OCI-LY7 (cell line): ENCODE measurements around the gene HS3ST2. TPM values are rescaled to one million over a fixed set of nuclear protein-coding genes. Genes with fewer than 3 reads are reported as not detected.

Source experiments
- BruUV-seq: library from RNA; stranded (reverse); fragments of 400-500 nt; replicated peaks from 2 replicates; lab custom pipeline; 2021; lab: Mats Ljungman, UMichigan
- CTCF ChIA-PET: fragments of 300-600 bp; sonication (Branson Sonifier 250); formaldehyde crosslinking; loops from one replicate; lab custom pipeline; 2022; ENCODE audit warnings: antibody characterized with exemption; ENCODE audit not compliant: unreplicated experiment; lab: Charles Lee
- POLR2A ChIA-PET: fragments of 300-600 bp; sonication (Branson Sonifier 250); formaldehyde crosslinking; loops from one replicate; lab custom pipeline; 2022; ENCODE audit warnings: antibody characterized with exemption; lab: Charles Lee
- DNase-seq: peaks from one replicate; pipeline ENCODE4 v3.0.0-alpha.2; 2015; ENCODE audit warnings: low spot score
- H2AFZ ChIP-seq: fragments of 200-600 bp; sonication (generic), shearing (Covaris generic); 2 replicates; pipeline ENCODE4 v1.6.1; 2014; ENCODE audit warnings: mild to moderate bottlenecking, antibody characterized with exemption, low read length, moderate library complexity
- H3K27ac ChIP-seq: fragments of 200-600 bp; sonication (generic); 2 replicates; pipeline ENCODE4 v1.5.1; 2014; ENCODE audit warnings: mixed run types, low read depth, mild to moderate bottlenecking, moderate library complexity, low read length, inconsistent platforms; ENCODE audit not compliant: poor library complexity, severe bottlenecking
- H3K36me3 ChIP-seq: fragments of 200-600 bp; sonication (generic); 2 replicates; pipeline ENCODE4 v1.6.1; 2014; ENCODE audit warnings: mild to moderate bottlenecking, antibody characterized with exemption, low read length, moderate library complexity, mixed read lengths; ENCODE audit not compliant: insufficient read depth
- H3K4me1 ChIP-seq: fragments of 200-600 bp; sonication (generic); 2 replicates; pipeline ENCODE4 v1.5.1; 2014; ENCODE audit warnings: mild to moderate bottlenecking, low read length; ENCODE audit not compliant: insufficient read depth, poor library complexity, severe bottlenecking
- H3K4me2 ChIP-seq: fragments of 200-600 bp; sonication (generic); 2 replicates; pipeline ENCODE4 v1.6.1; 2014; ENCODE audit warnings: mild to moderate bottlenecking, low read length
- H3K4me3 ChIP-seq: fragments of 200-600 bp; sonication (generic); 2 replicates; pipeline ENCODE4 v1.5.1; 2014; ENCODE audit warnings: mild to moderate bottlenecking, low read depth, low read length; ENCODE audit not compliant: poor library complexity, severe bottlenecking
- H3K79me2 ChIP-seq: fragments of 200-600 bp; sonication (generic); 2 replicates; pipeline ENCODE4 v1.6.1; 2016; ENCODE audit warnings: low read depth, mild to moderate bottlenecking, low read length, moderate library complexity, mixed read lengths; ENCODE audit not compliant: insufficient read depth
- H3K9me2 ChIP-seq: fragments of 200-600 bp; sonication (generic); 2 replicates; pipeline ENCODE4 v1.6.1; 2016; ENCODE audit warnings: mild to moderate bottlenecking, low read length, mixed read lengths; ENCODE audit not compliant: insufficient read depth
- H3K9me3 ChIP-seq: fragments of 200-600 bp; sonication (generic); 2 replicates; pipeline ENCODE4 v1.6.1; 2014; ENCODE audit warnings: mild to moderate bottlenecking, mixed run types, low read length, mixed read lengths
- H4K20me1 ChIP-seq: fragments of 200-600 bp; sonication (generic); 2 replicates; pipeline ENCODE4 v1.6.1; 2014; ENCODE audit warnings: mild to moderate bottlenecking, antibody characterized with exemption, low read length, moderate library complexity, mixed read lengths; ENCODE audit not compliant: insufficient read depth
- CTCF ChIP-seq: fragments of 200-600 bp; sonication (generic); conservative IDR thresholded peaks from 2 replicates; pipeline ENCODE4 v1.5.1; 2014; ENCODE audit warnings: mild to moderate bottlenecking, antibody characterized with exemption, low read length, moderate library complexity, mixed read lengths
- EZH2phosphoT487 ChIP-seq: fragments of 200-600 bp; sonication (generic); IDR thresholded peaks from 2 replicates; pipeline ENCODE4 v1.6.1; 2018; ENCODE audit warnings: low read depth, borderline replicate concordance, mild to moderate bottlenecking, mixed run types, antibody characterized with exemption, low read length, moderate library complexity, mixed read lengths
- intact Hi-C: fragments of 100-400 bp; cut with micrococcal nuclease; formaldehyde crosslinking; loops from one replicate; pipeline ENCODE4 v1.10.0; 2022; ENCODE audit not compliant: unreplicated experiment
- total RNA-seq, 2 experiments: library from RNA; depleted of rRNA in 1 of 2; stranded (reverse); fragments of >200 nt in 1 of 2; shearing (Covaris generic) in 1 of 2; gene quantifications; 2 replicates each; pipeline ENCODE4 v1.2.3, GENCODE V29; 2014 to 2022

The HS3ST2 gene
- total RNA-seq, 2 experiments from 2014 or later, result not detected

DNA sequence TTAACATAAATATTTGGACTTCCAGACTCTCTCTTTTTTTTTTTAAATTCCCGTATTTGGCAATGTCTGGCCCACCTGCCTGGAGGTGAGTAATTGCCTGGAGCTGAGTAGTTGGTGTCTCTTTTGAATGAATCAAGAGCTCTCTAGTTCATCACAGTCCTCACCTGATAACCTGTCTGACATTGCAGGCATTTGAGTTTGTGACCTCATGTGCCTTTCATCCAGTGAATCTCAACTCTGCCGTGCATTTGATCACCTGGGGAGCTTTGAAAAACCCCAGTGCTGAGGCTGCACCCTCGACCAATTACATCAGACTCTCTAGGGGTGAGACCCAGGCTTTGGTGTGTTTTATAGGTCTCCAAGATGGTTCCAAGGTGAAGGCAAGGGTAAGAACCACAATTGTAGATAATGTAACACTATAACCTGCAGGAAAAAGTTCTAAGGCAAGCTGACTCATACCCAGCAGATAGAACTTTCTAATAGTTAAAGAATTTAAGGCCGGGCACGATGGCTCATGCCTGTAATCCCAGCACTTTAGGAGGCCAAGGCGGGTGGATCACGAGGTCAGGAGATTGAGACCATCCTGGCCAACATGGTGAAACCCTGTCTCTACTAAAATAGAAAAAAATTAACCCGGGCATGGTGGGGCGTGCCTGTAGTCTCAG, 24.5 kb upstream of the HS3ST2 start:
- Histone ChIP-seq H3K27ac (no peak overlapping the region), H3K4me1 (no peaks in the 10 kb centered on the region), H3K36me3 (no peaks in the 10 kb centered on the region), H2AFZ (no peak overlapping the region), H3K9me3 (peaks cover 4% of the 10 kb centered on the region; the same call in 1 of the 2 replicates), H3K9me2 (no peaks in the 10 kb centered on the region), H3K4me2 (no peak overlapping the region), H4K20me1 (no peaks in the 10 kb centered on the region), H3K79me2 (no peaks in the 10 kb centered on the region), H3K4me3 (no peak overlapping the region)
- intact Hi-C loops, result no loop called here
- no TSS peak for BruUV-seq
- DNase-seq, result no peak
- ChIA-PET CTCF (no interaction called here), POLR2A (interaction anchor here (0.6 kb wide), 1 partner anchor 31 kb away, joined by 4 read pairs; no protein-coding TSS in a partner anchor)
- TF ChIP-seq CTCF, result no peak
- no peak for TF ChIP-seq EZH2phosphoT487

GRCh38 chr16:22797551-22797950, 16.4 kb upstream of the HS3ST2 start:
- Histone ChIP-seq H3K9me2 (no peaks in the 10 kb centered on the region), H3K79me2 (no peaks in the 10 kb centered on the region), H3K4me1 (no peaks in the 10 kb centered on the region), H2AFZ (no peak overlapping the region), H3K4me2 (no peak overlapping the region), H4K20me1 (no peaks in the 10 kb centered on the region), H3K36me3 (no peaks in the 10 kb centered on the region), H3K9me3 (peaks cover 13% of the 10 kb centered on the region; the same call in 1 of the 2 replicates), H3K4me3 (no peak overlapping the region), H3K27ac (no peak overlapping the region)
- no TSS peak for BruUV-seq
- ChIA-PET POLR2A (no interaction called here), CTCF (no interaction called here)
- intact Hi-C loops, result no loop called here
- TF ChIP-seq CTCF (no peak), EZH2phosphoT487 (no peak)
- DNase-seq, result no peak

GRCh38 chr16:22799113-22799512, 14.8 kb upstream of the HS3ST2 start:
- ChIA-PET POLR2A (no interaction called here), CTCF (no interaction called here)
- H3K4me2 ChIP-seq, result no peak overlapping the region
- intact Hi-C loops, result no loop called here
- H3K79me2 ChIP-seq, result no peaks in the 10 kb centered on the region
- no peak overlapping the region for H2AFZ ChIP-seq
- H4K20me1 ChIP-seq, result no peaks in the 10 kb centered on the region
- H3K9me2 ChIP-seq, result no peaks in the 10 kb centered on the region
- peaks cover 12% of the 10 kb centered on the region; the same call in 1 of the 2 replicates for H3K9me3 ChIP-seq
- H3K4me1 ChIP-seq, result no peaks in the 10 kb centered on the region
- no peak for TF ChIP-seq CTCF
- no peak for TF ChIP-seq EZH2phosphoT487
- H3K27ac ChIP-seq, result no peak overlapping the region
- H3K4me3 ChIP-seq, result no peak overlapping the region
- no peak for DNase-seq
- no peaks in the 10 kb centered on the region for H3K36me3 ChIP-seq
- no TSS peak for BruUV-seq
